Hepatocyte (in vitro differentiated cells): ENCODE measurements around the gene AGAP4.
"Not testable (repeated sequence)": the region's sequence is repeated elsewhere in the genome, so short reads cannot be mapped to it uniquely, and the experiment has no call there.

Experiments
- CTCF ChIP-seq: fragments of 200-600 bp; sonication (generic); IDR thresholded peaks from 2 replicates; pipeline ENCODE4 v1.5.1; 2016; ENCODE audit warnings: antibody characterized with exemption, mild to moderate bottlenecking; ENCODE audit not compliant: poor library complexity
- EZH2 ChIP-seq: fragments of 200-600 bp; sonication (generic); IDR thresholded peaks from 2 replicates; pipeline ENCODE4 v1.6.1; 2016; ENCODE audit warnings: antibody characterized with exemption, mild to moderate bottlenecking, borderline replicate concordance

- TF ChIP-seq CTCF, EZH2: not testable (repeated sequence)
These were observed 43.4 kb upstream of the AGAP4 start for GRCh38 chr10:45890721-45891120.
